A673 (cell line): ENCODE results near the gene NHLRC2. TPM values are rescaled to one million over a fixed set of nuclear protein-coding genes. Genes with fewer than 3 reads are reported as not detected.
"Not testable (repeated sequence)": the region's sequence is repeated elsewhere in the genome, so short reads cannot be mapped to it uniquely, and the experiment has no call there.

Experiments
- BruUV-seq: library from RNA; stranded (reverse); fragments of 400-500 nt; replicated peaks from 2 replicates; lab custom pipeline; 2021; lab: Mats Ljungman, UMichigan
- CTCF ChIA-PET: fragments of 300-600 bp; sonication (Branson Sonifier 250); formaldehyde crosslinking; loops from one replicate; lab custom pipeline; 2022; ENCODE audit warnings: antibody characterized with exemption; lab: Charles Lee
- POLR2A ChIA-PET: fragments of 300-600 bp; sonication (Branson Sonifier 250); formaldehyde crosslinking; loops from one replicate; lab custom pipeline; 2022; ENCODE audit warnings: antibody characterized with exemption; ENCODE audit not compliant: low non-redundant PET; lab: Charles Lee
- DNase-seq: peaks from one replicate; pipeline ENCODE4 v3.0.0-alpha.2; 2015; ENCODE audit warnings: low spot score
- H3K27ac ChIP-seq: fragments of 200-600 bp; sonication (generic); 2 replicates; pipeline ENCODE4 v1.5.1; 2016; ENCODE audit warnings: mixed run types, low read depth, mild to moderate bottlenecking, mixed read lengths, antibody characterized with exemption, low read length; ENCODE audit not compliant: poor library complexity, severe bottlenecking
- H3K27me3 ChIP-seq: fragments of 200-600 bp; sonication (generic); replicated peaks from 2 replicates; pipeline ENCODE4 v1.6.1; 2017; ENCODE audit warnings: mixed run types, low read depth, mild to moderate bottlenecking, mixed read lengths, antibody characterized with exemption, low read length; ENCODE audit not compliant: insufficient read depth, poor library complexity
- H3K36me3 ChIP-seq: fragments of 200-600 bp; sonication (generic); 2 replicates; pipeline ENCODE4 v1.6.1; 2016; ENCODE audit warnings: mixed run types, mild to moderate bottlenecking, mixed read lengths, antibody characterized with exemption, low read length; ENCODE audit not compliant: insufficient read depth, poor library complexity, severe bottlenecking
- H3K4me1 ChIP-seq: fragments of 200-600 bp; sonication (generic); 2 replicates; pipeline ENCODE4 v1.6.1; 2017; ENCODE audit warnings: mixed run types, mild to moderate bottlenecking, mixed read lengths, antibody characterized with exemption, low read length; ENCODE audit not compliant: insufficient read depth, poor library complexity, severe bottlenecking
- H3K4me3 ChIP-seq: fragments of 200-600 bp; sonication (generic); 2 replicates; pipeline ENCODE4 v1.5.1; 2016; ENCODE audit warnings: low read depth, mixed run types, mild to moderate bottlenecking, mixed read lengths, low read length; ENCODE audit not compliant: poor library complexity, severe bottlenecking
- H3K9me3 ChIP-seq: fragments of 200-600 bp; sonication (generic); 2 replicates; pipeline ENCODE4 v1.6.1; 2016; ENCODE audit warnings: mixed run types, low read depth, mild to moderate bottlenecking, mixed read lengths, antibody characterized with exemption, low read length; ENCODE audit not compliant: poor library complexity, severe bottlenecking
- EZH2 ChIP-seq: fragments of 200-600 bp; sonication (generic); IDR thresholded peaks from 2 replicates; pipeline ENCODE4 v1.6.1; 2017; ENCODE audit warnings: borderline replicate concordance, low read depth, mild to moderate bottlenecking, mixed read lengths, antibody characterized with exemption, low read length; ENCODE audit not compliant: poor library complexity, severe bottlenecking
- intact Hi-C: fragments of 100-400 bp; cut with micrococcal nuclease; formaldehyde crosslinking; loops from one replicate; pipeline ENCODE4 v1.10.0; 2022; ENCODE audit not compliant: unreplicated experiment
- total RNA-seq: library from RNA; stranded (reverse); gene quantifications from 2 replicates; pipeline ENCODE4 v1.2.3, GENCODE V29; 2021
- TF ChIP-seq, protein P1 (sequence below): fragments of 300-800, 200-600 bp; sonication (generic); conservative IDR thresholded peaks from 2 replicates; pipeline ENCODE4 v1.5.1; 2017; ENCODE audit warnings: low read depth, mild to moderate bottlenecking, antibody characterized with exemption, low read length, moderate library complexity, mixed read lengths

The NHLRC2 gene
- total RNA-seq, 1 experiment from 2014 or later = 49.7 TPM

DNA sequence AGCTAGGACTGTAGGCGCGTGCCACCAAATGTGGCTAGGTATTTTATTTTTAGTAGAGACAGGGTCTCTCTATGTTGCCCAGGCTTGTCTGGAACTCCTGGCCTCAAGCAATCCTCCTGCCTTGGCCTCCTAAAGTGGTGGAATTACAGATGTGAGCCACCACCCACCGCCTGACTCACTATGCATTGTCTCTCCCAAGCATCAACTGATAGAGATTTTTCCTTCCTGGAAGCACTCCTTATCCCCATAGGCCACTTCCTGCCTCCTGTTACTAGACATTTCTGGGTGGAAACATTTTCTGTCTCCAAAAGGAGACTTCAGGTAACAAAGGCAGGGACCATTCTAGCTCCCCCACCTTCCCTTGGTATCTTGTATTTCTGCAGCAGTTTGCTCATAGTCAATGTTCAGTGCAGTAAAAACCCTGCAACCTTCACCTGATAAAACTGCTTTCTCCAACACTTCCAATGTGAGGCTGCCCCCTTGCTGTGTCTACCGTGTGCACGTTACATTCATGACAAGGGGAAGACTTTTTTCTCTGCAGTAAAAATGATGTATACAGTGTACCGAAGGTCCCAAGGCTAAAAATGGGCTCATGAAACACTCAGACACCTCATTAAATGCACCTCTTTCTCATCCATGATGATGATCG is 84.9 kb downstream of the NHLRC2 start:
- TF ChIP-seq EZH2 = no peak
- TF ChIP-seq, protein P1, sequence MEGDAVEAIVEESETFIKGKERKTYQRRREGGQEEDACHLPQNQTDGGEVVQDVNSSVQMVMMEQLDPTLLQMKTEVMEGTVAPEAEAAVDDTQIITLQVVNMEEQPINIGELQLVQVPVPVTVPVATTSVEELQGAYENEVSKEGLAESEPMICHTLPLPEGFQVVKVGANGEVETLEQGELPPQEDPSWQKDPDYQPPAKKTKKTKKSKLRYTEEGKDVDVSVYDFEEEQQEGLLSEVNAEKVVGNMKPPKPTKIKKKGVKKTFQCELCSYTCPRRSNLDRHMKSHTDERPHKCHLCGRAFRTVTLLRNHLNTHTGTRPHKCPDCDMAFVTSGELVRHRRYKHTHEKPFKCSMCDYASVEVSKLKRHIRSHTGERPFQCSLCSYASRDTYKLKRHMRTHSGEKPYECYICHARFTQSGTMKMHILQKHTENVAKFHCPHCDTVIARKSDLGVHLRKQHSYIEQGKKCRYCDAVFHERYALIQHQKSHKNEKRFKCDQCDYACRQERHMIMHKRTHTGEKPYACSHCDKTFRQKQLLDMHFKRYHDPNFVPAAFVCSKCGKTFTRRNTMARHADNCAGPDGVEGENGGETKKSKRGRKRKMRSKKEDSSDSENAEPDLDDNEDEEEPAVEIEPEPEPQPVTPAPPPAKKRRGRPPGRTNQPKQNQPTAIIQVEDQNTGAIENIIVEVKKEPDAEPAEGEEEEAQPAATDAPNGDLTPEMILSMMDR = peak; percentile 18; the same call in 1 of the 2 replicates
- POLR2A ChIA-PET = no interaction called here

GRCh38 chr10:113941140-113941539 is 86.7 kb downstream of the NHLRC2 start:
- BruUV-seq = no TSS peak
- no peaks in the 10 kb centered on the region for H3K9me3 ChIP-seq
- DNase-seq = no peak
- no peaks in the 10 kb centered on the region for H3K4me1 ChIP-seq
- CTCF ChIA-PET = no interaction called here
- POLR2A ChIA-PET = no interaction called here
- no peak overlapping the region for H3K4me3 ChIP-seq
- intact Hi-C loops = no loop called here
- no peak overlapping the region for H3K27ac ChIP-seq
- TF ChIP-seq, protein P1 = no peak
- TF ChIP-seq EZH2 = no peak
- H3K36me3 ChIP-seq = no peaks in the 10 kb centered on the region
- no peaks in the 10 kb centered on the region for H3K27me3 ChIP-seq

More for the DNA sequence above, 84.9 kb downstream of the NHLRC2 start:
- intact Hi-C loops = no loop called here
- Histone ChIP-seq H3K4me3 (no peak overlapping the region), H3K9me3 (no peaks in the 10 kb centered on the region), H3K27me3 (no peaks in the 10 kb centered on the region), H3K4me1 (no peaks in the 10 kb centered on the region), H3K36me3 (no peaks in the 10 kb centered on the region), H3K27ac (no peak overlapping the region)
- no peak for DNase-seq
- CTCF ChIA-PET = no interaction called here
- BruUV-seq = no TSS peak

- POLR2A ChIA-PET, BruUV-seq: not testable (repeated sequence)
Measured at GRCh38 chr10:113943196-113943595, 88.7 kb downstream of the NHLRC2 start.

More at GRCh38 chr10:113943196-113943595, 88.7 kb downstream of the NHLRC2 start:
- H3K4me3 ChIP-seq, H3K4me1 ChIP-seq, intact Hi-C loops, H3K27me3 ChIP-seq, H3K9me3 ChIP-seq, CTCF ChIA-PET, H3K27ac ChIP-seq, H3K36me3 ChIP-seq, DNase-seq: not testable (repeated sequence)
